Ishikawa (cell line): ENCODE measurements around the gene DNAJC27.

ENCODE experiments used
- CEBPB ChIP-seq: IDR thresholded peaks from 2 replicates; pipeline ENCODE4 v1.6.1; 2012
- CREB1 ChIP-seq: IDR thresholded peaks from 2 replicates; pipeline ENCODE4 v1.6.1; 2012; ENCODE audit warnings: low read depth
- EGR1 ChIP-seq: IDR thresholded peaks from 2 replicates; pipeline ENCODE4 v1.6.1; 2012
- EP300 ChIP-seq: IDR thresholded peaks from 2 replicates; pipeline ENCODE4 v1.6.1; 2012; ENCODE audit warnings: borderline replicate concordance
- FOXM1 ChIP-seq: IDR thresholded peaks from 2 replicates; pipeline ENCODE4 v1.6.1; 2012; ENCODE audit warnings: low read depth, borderline replicate concordance
- NFIC ChIP-seq: IDR thresholded peaks from 2 replicates; pipeline ENCODE4 v1.6.1; 2012
- RAD21 ChIP-seq: IDR thresholded peaks from 2 replicates; pipeline ENCODE4 v1.6.1; 2012; ENCODE audit warnings: low read depth
- REST ChIP-seq: IDR thresholded peaks from 2 replicates; pipeline ENCODE4 v1.6.1; 2012; ENCODE audit warnings: low read depth, mild to moderate bottlenecking
- TAF1 ChIP-seq: IDR thresholded peaks from 2 replicates; pipeline ENCODE4 v1.6.1; 2012; ENCODE audit warnings: low read depth, mild to moderate bottlenecking
- TCF12 ChIP-seq: IDR thresholded peaks from 2 replicates; pipeline ENCODE4 v1.6.1; 2012; ENCODE audit warnings: low read depth
- TEAD4 ChIP-seq: IDR thresholded peaks from 2 replicates; pipeline ENCODE4 v1.6.1; 2012
- YY1 ChIP-seq: IDR thresholded peaks from 2 replicates; pipeline ENCODE4 v1.6.1; 2012; ENCODE audit warnings: low read depth
- ZBTB7A ChIP-seq: IDR thresholded peaks from 2 replicates; pipeline ENCODE4 v1.6.1; 2012; ENCODE audit warnings: low read depth
- TF ChIP-seq, protein P1 (sequence below): IDR thresholded peaks from 2 replicates; pipeline ENCODE4 v1.6.1; 2012
- TF ChIP-seq, protein P2 (sequence below): IDR thresholded peaks from 2 replicates; pipeline ENCODE4 v1.6.1; 2012

The DNAJC27 gene

GRCh38 chr2:24986372-24986771, 14.6 kb upstream of the DNAJC27 start:
- TF ChIP-seq EP300 = no peak
- TF ChIP-seq CREB1 = no peak
- TF ChIP-seq CEBPB = no peak
- TF ChIP-seq FOXM1 = no peak
- TF ChIP-seq, protein P1, sequence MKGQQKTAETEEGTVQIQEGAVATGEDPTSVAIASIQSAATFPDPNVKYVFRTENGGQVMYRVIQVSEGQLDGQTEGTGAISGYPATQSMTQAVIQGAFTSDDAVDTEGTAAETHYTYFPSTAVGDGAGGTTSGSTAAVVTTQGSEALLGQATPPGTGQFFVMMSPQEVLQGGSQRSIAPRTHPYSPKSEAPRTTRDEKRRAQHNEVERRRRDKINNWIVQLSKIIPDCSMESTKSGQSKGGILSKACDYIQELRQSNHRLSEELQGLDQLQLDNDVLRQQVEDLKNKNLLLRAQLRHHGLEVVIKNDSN = no peak

DNA sequence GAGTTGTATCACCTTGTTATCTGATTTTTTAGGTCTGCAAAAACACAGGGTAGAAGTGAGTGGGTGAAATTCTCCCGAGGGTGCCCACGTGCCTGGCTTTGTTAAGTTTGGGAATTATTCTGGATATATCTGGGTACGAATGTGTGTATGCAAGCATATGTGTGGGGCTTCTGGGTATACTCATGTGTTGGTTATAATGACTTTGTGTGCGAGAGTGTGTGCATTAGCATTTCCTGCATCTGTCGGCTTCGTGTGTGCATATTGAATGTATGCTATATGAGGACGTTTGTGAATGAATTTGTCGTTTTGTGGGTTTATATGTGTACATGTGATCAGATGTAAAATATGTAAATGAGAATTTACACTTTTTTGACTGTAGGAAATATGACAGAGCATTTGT, 13.8 kb upstream of the DNAJC27 start:
- no peak for TF ChIP-seq CEBPB
- TF ChIP-seq TAF1 = no peak

- TF ChIP-seq NFIC (no peak), YY1 (no peak), RAD21 (no peak)
Measured at GRCh38 chr2:24984912-24985311, 13.2 kb upstream of the DNAJC27 start.

DNA sequence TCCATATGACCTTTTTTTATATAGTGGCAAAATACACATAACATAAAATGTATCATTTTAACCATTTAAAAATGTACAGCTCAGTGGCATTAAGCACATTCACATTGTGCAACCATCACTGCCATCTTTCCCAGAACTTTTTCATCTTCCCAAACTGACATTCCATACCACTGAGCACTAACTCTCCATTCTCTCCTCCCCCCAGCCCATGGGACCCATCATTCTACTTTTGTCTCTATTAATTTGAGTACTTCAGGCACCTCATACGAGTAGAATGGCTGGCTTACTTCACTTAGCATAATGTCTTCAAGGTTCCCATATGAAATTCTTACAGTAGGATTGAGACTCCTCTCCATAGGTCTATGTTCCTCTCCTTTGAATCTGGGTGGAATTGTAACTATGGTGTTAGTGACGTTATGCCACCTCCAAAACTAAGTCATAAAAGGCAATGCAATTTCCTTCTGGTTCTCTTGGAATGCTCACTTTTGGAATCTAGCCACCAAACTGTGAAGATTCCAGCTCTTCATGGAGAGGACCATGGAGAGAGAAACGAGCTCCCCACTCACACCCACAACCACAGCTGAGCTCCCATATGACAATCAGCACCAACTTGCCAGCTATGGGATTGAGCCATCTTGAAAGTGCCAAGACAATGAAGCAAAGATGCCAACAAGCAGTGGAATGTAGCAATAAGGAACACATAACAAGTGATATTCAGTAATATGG, 9.8 kb upstream of the DNAJC27 start:
- no peak for TF ChIP-seq NFIC
- TF ChIP-seq, protein P1 = no peak

GRCh38 chr2:24978661-24979060, 6.9 kb upstream of the DNAJC27 start:
- no peak for TF ChIP-seq FOXM1
- TF ChIP-seq, protein P2, sequence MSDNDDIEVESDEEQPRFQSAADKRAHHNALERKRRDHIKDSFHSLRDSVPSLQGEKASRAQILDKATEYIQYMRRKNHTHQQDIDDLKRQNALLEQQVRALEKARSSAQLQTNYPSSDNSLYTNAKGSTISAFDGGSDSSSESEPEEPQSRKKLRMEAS = no peak
- no peak for TF ChIP-seq TCF12
- no peak for TF ChIP-seq EP300
- no peak for TF ChIP-seq TAF1
- no peak for TF ChIP-seq YY1
- TF ChIP-seq TEAD4 = no peak
- no peak for TF ChIP-seq NFIC
- no peak for TF ChIP-seq CREB1
- no peak for TF ChIP-seq REST
- no peak for TF ChIP-seq RAD21

DNA sequence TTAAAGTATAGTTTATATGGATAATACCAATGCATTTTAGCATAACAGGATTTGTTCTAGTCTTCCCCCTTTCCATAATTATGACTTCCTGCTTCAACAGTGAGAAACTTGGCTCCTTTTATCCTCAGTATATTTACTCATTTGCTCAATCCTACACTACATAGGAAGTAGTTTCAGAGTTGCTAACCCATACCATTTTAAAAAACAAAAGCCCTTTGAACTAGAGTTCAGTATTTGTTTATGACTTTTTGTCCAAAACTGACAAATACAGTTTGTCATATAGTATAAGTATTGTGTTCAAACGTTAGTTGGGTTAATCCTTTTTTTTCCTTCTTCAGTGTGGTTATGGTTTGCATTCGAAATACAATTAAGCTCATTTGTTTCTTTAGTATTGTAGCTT, 5.9 kb upstream of the DNAJC27 start:
- TF ChIP-seq, protein P1 = no peak
- TF ChIP-seq, protein P2 = no peak
- TF ChIP-seq REST = no peak
- TF ChIP-seq EP300 = no peak
- no peak for TF ChIP-seq TCF12
- no peak for TF ChIP-seq CEBPB
- TF ChIP-seq YY1 = no peak
- no peak for TF ChIP-seq TAF1
- no peak for TF ChIP-seq NFIC
- no peak for TF ChIP-seq FOXM1
- TF ChIP-seq ZBTB7A = no peak
- TF ChIP-seq TEAD4 = no peak
- TF ChIP-seq RAD21 = no peak
- no peak for TF ChIP-seq CREB1
- TF ChIP-seq EGR1 = no peak

GRCh38 chr2:24973812-24974211, 2.1 kb upstream of the DNAJC27 start:
- TF ChIP-seq TEAD4 (no peak), NFIC (no peak), FOXM1 (no peak), RAD21 (no peak), CEBPB (no peak), EGR1 (no peak)
- TF ChIP-seq, protein P1 = no peak
